ENCODE results near the gene PLEKHG4. TPM values are rescaled to one million over a fixed set of nuclear protein-coding genes. Genes with fewer than 3 reads are reported as not detected.

Gene PLEKHG4
- total and polyA plus RNA-seq, 10 donors, result 5.1 to 27.9 (median 13.0) TPM

- TF ChIP-seq CTCF (IDR thresholded peaks at IDR 0.05 in 8 of 11, conservative IDR thresholded peaks at IDR 0.05 in 3 of 11) (no peak), POLR2A (IDR thresholded peaks at IDR 0.05) (no peak), POLR2AphosphoS5 (IDR thresholded peaks at IDR 0.05) (no peak)
- intact Hi-C loops (cut with DNase I; ENCODE audit: low total_unique reads), result no loop called here
- Histone ChIP-seq H3K4me1 (peaks cover 0 to 50% (median 20%) of the 10 kb centered on the region in 6 donors), H3K9me3 (no peaks in the 10 kb centered on the region), H3K4me3 (no peak overlapping the region), H3K27ac (peak overlapping the region in 6 of 8 donors; percentile 44 to 88 (median 78)), H3K27me3 (replicated peaks in 1 of 7) (peaks cover 0 to 6% (median 0%) of the 10 kb centered on the region in 7 donors), H3K36me3 (peaks cover 0 to 11% (median 0%) of the 10 kb centered on the region in 6 donors)
- peak; percentile 53 for DNase-seq
- 86 to 94% (median 90%) methylated on average over 13 to 17 of the region's 17 CpGs for WGBS, 5 donors
Observed at GRCh38 chr16:67255553-67256221, 23.6 kb upstream of the PLEKHG4 start.

GRCh38 chr16:67256701-67257230 is 22.6 kb upstream of the PLEKHG4 start:
- Histone ChIP-seq H3K27me3 (replicated peaks in 1 of 7) (peaks cover 0 to 4% (median 0%) of the 10 kb centered on the region in 7 donors), H3K4me1 (peaks cover 0 to 45% (median 21%) of the 10 kb centered on the region in 6 donors), H3K36me3 (peaks cover 0 to 11% (median 0%) of the 10 kb centered on the region in 6 donors), H3K4me3 (no peak overlapping the region), H3K27ac (peak overlapping the region in 6 of 8 donors; percentile 44 to 88 (median 78)), H3K9me3 (no peaks in the 10 kb centered on the region)
- TF ChIP-seq POLR2A (IDR thresholded peaks at IDR 0.05) (no peak), POLR2AphosphoS5 (IDR thresholded peaks at IDR 0.05) (peak in 1 of 3 donors; percentile 43), CTCF (IDR thresholded peaks at IDR 0.05 in 8 of 11, conservative IDR thresholded peaks at IDR 0.05 in 3 of 11) (no peak)
- intact Hi-C loops (cut with DNase I; ENCODE audit: low total_unique reads), result no loop called here
- DNase-seq, result peak; percentile 68
- 75 to 88% (median 80%) methylated on average over 11 of the region's 11 CpGs for WGBS, 5 donors

GRCh38 chr16:67257486-67258160 is 21.7 kb upstream of the PLEKHG4 start:
- peaks cover 0 to 4% (median 0%) of the 10 kb centered on the region in 7 donors for H3K27me3 ChIP-seq (replicated peaks in 1 of 7)
- 63 to 81% (median 70%) methylated on average over 4 of the region's 4 CpGs for WGBS, 5 donors
- intact Hi-C loops (cut with DNase I; ENCODE audit: low total_unique reads), result no loop called here
- H3K9me3 ChIP-seq, result no peaks in the 10 kb centered on the region
- no peak overlapping the region for H3K4me3 ChIP-seq
- peak overlapping the region in 6 of 8 donors; percentile 44 to 88 (median 78) for H3K27ac ChIP-seq
- H3K4me1 ChIP-seq, result peaks cover 0 to 38% (median 17%) of the 10 kb centered on the region in 6 donors
- H3K36me3 ChIP-seq, result peaks cover 0 to 11% (median 0%) of the 10 kb centered on the region in 6 donors
- peak; percentile 58 for DNase-seq
- TF ChIP-seq POLR2A (IDR thresholded peaks at IDR 0.05), result no peak
- TF ChIP-seq POLR2AphosphoS5 (IDR thresholded peaks at IDR 0.05), result no peak

- H3K4me3 ChIP-seq, result peak overlapping the region in 1 of 8 donors; percentile 3
- peak; percentile 86 for DNase-seq
- H3K4me1 ChIP-seq, result peaks cover 0 to 38% (median 17%) of the 10 kb centered on the region in 6 donors
- 74 to 82% (median 79%) methylated on average over 7 to 11 of the region's 11 CpGs for WGBS, 5 donors
- peak overlapping the region in 7 of 8 donors; percentile 23 to 88 (median 78) for H3K27ac ChIP-seq
- intact Hi-C loops (cut with DNase I; ENCODE audit: low total_unique reads), result no loop called here
- H3K27me3 ChIP-seq (replicated peaks in 1 of 7), result peaks cover 0 to 7% (median 0%) of the 10 kb centered on the region in 7 donors
- peaks cover 0 to 11% (median 0%) of the 10 kb centered on the region in 6 donors for H3K36me3 ChIP-seq
- H3K9me3 ChIP-seq, result no peaks in the 10 kb centered on the region
- TF ChIP-seq CTCF (IDR thresholded peaks at IDR 0.05 in 8 of 11, conservative IDR thresholded peaks at IDR 0.05 in 3 of 11), result no peak
- peak; percentile 73 to 84 (median 73) for TF ChIP-seq POLR2AphosphoS5 (IDR thresholded peaks at IDR 0.05)
Observed at GRCh38 chr16:67258161-67258835, 21.0 kb upstream of the PLEKHG4 start.
